GM21423 (cell line): ENCODE results near the gene EXOC4.
"Not testable (repeated sequence)": the region's sequence is repeated elsewhere in the genome, so short reads cannot be mapped to it uniquely, and the experiment has no call there.

Source experiments
- ATAC-seq: cut with Tn5 transposase; IDR thresholded peaks from one replicate; pipeline ENCODE4 v1.9.1; 2021; ENCODE audit warnings: mild to moderate bottlenecking, moderate library complexity; ENCODE audit not compliant: unreplicated experiment

The EXOC4 gene

DNA sequence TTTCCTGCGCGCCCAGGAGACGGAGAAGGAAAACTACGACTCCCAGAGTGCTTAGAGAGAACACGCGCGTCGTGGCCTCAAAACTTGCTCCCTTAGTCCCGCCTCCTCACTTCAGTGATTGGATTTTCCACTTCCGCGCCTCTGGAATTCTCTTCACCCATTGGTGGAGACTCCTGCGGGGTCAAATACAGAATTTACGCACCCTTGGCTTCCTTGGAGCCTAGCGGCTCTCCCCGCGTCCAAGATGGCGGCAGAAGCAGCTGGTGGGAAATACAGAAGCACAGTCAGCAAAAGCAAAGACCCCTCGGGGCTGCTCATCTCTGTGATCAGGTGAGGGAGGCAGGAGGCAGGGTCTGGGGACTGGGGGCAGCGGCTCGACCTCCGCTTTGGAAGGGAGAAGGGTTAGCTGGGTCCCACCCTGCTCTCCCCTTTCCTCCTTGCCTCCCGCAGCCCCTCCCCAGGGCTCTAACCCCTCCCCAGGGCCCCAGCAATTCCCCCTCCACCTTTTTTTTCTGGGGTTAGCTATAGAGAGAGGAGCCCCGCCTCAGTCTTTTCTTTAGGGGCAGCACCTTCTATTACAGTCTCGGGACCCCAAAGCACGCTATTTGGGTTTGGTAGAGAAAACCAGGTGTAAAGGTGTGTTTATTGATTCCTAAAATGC lies at the start of gene EXOC4:
Gene EXOC4 (plus strand): TSS at position 221 of the 661 bp plus-strand sequence.
- peak; percentile 98 for ATAC-seq

DNA sequence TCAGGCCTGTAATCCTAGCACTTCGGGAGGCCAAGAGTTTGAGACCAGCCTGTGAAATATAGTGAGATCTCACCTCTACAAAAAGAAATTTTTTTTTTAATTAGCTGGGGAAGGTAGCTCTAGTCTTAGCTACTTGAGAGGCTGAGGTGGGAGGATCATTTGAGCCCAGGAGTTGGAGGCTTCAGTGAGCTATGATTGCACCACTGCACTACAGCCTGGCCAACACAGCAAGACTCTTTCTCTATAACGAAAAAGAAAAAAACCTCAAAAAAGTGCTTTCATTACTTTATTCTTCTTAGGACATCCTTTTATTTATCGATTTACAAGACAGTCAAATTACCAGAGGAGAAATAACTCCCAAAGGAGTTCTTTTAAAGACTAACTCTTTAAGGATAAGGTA lies 49.4 kb upstream of the EXOC4 start:
- no peak for ATAC-seq

DNA sequence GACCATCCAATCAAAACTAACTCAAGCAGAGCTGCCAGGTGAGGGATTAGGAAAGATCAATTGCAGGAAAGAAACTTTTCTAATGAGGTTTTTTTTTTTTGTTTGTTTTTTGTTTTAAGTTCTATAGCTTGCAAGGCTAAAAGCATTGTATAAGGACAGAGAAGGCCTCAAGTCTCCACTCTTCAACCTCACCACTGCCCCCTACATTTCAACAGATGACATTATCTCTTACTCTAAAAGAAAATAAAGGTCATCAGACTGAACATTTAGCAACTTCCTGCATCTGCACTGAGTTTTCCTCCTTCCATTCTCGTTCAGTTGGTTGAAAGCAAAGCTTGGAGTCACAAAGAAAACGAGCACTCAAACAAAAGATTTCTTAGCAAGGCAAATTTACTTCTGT lies 45.2 kb upstream of the EXOC4 start:
- ATAC-seq = no peak

DNA sequence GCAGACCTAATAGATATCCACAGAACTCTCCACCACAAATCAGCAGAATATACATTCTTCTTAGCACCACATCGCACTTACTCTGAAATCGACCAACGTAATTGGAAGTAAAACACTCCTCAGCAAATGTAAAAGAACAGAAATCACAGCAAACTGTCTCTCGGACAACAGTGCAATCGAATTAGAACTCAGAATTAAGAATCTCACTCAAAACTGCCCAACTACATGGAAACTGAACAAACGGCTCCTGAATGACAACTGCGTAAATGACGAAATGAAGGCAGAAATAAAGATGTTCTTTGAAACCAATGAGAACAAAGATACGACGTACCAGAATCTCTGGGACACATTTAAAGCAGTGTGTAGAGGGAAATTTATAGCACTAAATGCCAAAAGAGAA lies 42.1 kb upstream of the EXOC4 start:
- ATAC-seq = not testable (repeated sequence)

DNA sequence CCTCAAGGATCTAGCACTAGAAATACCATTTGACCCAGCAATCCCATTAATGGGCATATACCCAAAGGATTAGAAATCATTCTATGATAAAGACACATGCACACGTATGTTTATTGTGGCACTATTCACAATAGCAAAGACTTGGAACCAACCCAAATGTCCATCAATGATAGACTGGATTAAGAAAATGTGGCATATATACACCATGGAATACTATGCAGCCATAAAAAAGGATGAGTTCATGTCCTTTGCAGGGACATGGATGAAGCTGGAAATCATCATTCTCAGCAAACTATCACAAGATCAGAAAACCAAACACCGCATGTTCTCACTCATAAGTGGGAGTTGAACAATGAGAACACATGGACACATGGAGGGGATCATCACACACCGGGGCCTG lies 39.1 kb upstream of the EXOC4 start:
- ATAC-seq = not testable (repeated sequence)

DNA sequence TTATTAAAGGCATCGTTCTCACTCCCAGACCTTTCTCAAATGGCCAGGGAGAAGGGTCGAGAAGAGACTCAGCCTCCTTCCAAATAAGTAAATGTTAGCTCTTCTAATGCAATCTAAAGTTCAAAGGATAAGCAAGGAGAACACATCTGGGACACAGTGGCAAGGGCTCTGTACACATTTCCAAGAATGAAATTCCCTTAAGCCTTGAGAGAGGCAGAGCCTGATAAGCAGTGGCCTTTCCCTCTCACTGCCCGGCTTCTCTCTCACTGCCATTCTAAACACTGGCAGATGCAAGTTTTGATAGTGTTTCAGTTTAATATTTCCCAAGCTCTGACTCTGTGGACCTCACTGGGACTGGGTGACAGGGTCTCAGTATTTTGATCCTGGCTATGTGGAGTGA lies 35.1 kb upstream of the EXOC4 start:
- ATAC-seq = no peak

DNA sequence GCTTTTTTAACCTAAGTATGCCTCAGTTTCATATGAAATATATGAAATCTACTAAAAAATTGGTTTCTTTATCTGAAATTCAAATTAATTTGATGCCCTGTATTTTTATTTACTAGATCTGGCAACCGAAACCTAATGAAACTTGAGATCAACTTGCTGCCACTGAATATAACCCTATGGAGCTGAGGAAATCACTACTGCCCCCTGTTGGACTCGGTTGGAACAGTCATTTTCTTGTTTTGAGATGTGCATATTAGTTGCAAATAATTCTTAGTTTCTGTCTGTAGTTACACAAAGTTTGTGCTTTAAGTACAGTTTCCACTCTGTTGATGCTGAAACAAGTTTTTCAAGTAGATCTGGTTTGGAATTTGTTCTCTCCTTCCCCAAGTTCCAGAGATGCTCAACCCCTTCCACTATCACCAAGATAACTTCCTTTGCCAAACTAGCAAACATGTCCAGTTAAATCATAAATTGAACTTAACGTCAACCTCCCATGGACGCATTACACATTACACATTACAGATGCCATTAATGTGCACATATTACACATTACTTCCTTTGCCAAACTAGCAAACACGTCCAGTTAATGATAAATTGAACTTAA lies 22.2 kb upstream of the EXOC4 start:
- no peak for ATAC-seq

DNA sequence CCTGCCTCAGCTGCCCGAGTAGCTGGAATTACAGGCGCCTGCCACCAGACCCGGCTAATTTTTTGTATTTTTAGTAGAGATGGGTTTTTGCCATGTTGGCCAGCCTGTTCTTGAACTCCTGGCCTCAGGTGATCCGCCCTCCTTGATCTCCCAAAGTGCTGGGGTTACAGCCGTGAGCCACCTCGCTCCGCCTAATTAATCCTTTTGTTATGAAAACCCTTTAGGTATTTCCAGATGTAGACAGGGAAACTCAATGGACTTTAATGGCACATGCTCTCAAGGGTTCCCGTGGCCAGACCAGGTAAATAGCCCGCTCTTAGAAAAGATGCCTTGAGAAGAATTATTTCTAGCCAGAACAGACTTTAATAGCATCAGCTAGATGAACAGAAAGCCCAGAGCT lies 19.7 kb upstream of the EXOC4 start:
- ATAC-seq = no peak

DNA sequence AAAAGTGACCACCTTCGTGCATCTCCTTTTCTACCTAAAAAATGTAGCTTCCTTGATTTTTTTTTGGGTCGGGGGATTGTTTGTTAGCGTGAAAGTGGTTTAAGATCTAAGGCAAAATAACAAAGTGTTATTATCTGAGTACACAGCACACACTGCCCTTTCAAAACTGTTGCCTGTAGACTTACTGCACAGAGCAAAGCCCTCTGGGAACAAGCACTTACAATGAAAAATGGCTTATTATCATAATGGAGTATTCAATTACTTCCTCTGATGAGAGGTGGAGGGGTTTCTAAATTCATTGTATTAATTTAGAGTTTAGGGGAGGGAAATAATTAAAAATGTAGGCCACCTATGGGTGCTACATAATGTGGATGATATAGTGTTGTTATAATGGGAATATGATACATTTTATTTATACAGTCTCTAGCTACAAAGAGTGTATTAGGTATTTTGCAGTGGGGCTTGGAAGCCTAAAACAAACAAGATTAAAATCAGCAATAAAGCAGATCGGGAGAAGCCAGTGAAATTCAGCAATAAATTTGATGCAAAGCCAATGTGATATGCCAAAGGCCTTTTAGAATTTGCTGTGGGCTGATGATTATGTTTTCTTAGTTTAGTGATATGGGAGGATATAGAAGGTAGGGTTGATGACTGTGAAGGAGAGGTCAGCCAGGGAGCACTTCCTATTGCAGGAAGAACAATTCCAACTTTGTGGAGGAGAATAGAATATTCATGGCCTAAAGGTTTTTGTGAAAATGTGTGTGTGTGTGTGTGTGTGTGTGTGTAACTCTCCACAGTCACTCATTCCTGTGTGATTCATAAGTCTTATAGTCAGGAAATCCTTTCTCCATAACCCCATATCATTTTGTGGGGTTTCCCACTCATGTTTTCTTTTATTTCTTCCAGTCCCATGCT lies 17.7 kb upstream of the EXOC4 start:
- no peak for ATAC-seq

DNA sequence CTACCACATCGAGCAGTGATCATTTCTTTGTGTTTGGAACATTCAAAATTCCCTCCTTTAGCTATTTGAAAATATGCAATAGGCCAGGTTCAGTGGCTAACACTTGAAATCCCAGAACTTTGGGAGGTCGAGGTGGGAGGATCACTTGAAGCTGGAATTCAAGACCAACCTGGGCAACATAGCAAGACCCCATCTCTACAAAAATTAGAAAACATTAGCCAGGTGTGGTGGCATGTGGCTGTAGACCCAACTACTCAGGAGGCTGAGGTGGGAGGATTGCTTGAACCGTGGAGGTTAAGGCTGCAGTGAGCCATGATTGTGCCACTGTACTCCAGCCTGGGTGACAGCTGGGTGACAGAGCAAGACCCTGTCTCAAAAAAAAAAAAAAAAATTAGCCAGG lies 15.3 kb upstream of the EXOC4 start:
- ATAC-seq = no peak

DNA sequence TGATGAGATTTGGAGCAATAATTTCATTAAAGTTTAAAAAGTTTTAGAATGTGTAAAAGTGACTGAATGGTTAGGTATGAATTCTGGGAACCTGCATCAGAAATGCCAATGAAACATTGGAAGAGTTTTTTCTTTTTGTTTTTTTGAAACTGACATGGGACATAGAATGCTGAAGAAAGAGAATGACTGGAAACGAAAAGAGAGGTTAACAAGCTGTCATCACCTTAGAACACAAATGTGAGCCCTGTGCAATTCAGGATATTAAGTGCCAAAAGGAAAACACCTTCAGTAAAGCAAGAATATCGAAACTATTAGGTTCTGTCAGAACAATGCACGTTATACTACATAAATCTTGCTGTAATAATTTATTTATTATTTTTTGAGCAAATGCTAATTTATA lies 12.6 kb upstream of the EXOC4 start:
- no peak for ATAC-seq

DNA sequence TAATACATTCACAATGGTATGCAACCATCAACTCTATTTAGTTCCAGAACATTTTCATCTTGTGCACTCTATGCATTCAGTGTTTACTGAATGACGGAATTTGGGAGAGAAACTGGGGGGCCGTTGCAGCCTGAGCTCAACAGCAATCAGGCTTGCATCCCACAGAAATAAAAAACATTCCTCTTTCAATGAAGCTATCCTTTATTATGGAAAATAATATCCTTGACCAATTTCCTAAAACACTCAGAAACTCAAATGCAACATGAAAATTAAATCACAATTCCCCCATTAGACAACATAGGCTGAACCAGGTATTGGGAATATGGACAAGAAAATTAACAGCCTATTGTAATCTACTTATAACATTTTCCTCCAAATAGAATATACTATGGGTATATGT lies 6.3 kb upstream of the EXOC4 start:
- no peak for ATAC-seq

DNA sequence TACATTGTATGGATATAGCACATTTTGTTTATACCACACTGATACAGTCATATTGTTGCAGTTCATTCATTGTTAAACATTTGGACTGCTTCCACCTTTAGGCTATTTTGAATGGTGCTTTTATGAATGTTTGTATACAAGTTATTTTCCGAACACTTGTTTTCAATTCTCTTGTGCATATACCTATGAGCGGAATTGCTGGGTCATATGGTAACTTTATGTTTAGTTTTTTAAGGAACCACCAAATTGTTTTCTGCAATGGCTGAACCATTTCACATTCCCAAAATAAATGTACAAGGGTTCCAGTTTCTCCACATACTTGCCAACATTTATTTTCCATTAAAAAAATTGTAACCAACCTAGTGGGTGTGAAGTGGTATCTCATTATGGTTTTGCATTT lies 4.0 kb upstream of the EXOC4 start:
- ATAC-seq = no peak

DNA sequence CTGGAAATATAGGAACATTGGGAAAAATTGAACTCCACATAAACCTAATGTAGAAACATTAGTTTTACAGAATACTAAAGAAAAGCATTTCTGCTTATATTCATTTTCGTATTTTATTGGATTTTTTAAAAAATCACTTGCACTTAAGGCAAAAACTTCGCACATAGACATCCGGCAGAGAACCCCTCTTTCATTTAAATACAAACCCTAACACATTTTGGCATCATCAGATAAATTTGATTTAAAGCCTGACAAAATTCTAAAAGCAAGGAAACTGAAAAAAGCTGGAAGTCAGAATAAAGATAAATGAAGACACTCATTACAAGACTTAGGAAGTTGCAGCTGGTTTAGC lies 396 bp upstream of the EXOC4 start:
- ATAC-seq = no peak

DNA sequence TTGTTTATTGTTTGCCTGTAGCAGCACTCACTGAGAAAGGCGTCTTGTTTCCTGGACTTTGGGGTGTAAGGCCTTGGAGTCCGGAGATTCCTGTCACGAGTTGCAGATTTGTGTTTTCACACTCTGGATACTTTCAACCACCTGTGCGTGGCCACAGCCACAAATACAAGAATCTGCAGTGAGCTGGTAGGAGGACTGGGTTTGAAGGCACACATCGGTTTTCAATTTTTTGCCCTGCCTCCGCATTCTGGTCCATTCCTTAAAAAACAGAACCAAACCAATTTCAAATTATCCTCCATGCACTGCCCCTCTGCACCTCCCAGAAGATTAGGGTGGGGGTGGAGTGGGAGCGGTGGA lies 619 bp downstream of the EXOC4 start:
- ATAC-seq = peak; percentile 9

DNA sequence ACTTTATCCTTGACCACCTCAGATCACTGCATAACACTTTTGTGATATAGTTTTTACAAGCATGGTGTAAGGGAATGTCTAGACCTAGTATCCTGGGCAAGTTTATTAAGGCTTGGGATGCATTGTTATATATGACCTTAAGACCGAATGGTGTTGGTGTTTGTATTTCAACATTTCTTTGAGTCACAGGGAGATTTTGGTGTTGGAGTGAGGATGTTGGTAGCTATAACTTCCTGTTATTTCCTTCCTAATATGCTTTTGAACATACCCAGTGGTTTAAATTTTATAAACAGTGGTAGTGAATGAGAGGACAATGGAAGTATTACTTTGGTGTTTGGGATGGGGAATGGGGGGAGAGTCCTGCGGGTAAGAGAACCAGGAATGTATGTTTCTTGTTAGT lies 2.6 kb downstream of the EXOC4 start:
- no peak for ATAC-seq

DNA sequence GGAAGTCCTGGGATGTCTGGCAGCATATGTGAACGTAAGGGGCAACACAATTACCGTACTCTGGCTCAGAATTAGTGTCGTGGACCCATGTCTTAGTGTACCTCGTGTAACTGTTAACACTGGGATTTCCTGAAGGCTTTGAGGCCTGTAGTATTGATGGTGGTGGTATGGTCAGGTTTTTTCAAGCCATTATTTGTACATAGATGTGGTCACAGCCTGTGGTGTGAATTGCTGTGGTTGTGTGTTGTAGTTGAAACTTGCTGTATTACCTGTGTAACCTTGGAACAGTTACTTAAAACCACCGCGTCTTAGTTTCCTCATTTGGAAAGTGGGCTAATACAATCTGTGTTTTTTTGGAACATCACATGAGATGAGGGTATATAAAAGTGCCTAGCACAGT lies 5.3 kb downstream of the EXOC4 start:
- no peak for ATAC-seq

DNA sequence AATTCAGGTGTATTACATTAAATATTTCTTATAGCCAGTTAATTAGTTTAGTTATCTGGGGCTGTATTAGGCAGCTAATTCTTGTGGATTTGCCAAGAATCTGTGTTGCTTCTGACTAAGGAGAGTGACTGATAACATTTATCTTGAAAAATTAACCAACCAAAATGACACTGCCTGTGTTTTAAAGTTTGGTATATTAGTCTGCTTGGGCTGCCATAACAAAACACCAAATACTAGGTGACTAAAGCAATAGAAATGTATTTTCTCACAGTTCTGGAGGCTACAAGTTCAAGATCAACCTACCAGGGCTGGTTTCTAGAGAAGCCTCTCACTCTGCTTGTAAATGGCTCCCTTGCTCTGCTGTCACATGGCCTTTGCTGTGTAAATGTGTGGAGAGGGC lies 12.9 kb downstream of the EXOC4 start:
- no peak for ATAC-seq

DNA sequence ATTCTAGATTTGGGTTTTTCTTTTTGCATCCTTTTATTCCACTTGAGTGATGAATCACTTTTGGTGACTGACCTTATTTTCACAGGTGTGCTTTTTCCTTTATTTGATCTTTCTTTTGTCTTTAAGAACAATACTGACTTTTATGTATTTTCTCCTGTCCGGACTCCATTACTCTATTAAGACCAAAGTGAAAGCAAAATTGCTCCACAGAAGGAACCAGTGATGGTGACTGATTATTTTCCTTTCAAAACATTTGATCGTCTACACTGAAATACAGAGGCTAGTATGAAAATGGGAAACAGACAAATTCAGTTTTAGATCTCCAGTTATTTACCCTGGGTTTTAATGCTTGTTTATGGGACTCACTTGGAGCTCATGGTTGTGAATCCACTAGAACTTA lies 15.5 kb downstream of the EXOC4 start:
- ATAC-seq = no peak

DNA sequence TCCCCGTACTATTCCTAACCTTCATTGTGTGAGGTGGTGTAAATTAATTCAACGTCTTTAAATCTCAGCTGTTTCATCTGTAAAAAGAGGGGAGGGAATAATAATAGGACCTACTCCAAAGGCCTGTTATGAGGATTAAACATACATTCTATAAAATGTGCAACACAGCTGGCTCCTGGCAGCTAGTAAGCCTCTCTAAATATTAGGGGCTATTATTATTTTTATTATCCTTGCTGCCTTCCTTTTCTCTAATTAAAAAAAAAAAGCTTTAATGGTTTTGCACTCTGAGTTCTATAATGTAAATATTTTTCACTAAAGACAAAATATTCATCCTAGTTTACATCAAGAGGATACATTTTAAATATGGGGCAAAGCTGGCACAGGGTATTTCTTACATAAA lies 19.5 kb downstream of the EXOC4 start:
- ATAC-seq = no peak

DNA sequence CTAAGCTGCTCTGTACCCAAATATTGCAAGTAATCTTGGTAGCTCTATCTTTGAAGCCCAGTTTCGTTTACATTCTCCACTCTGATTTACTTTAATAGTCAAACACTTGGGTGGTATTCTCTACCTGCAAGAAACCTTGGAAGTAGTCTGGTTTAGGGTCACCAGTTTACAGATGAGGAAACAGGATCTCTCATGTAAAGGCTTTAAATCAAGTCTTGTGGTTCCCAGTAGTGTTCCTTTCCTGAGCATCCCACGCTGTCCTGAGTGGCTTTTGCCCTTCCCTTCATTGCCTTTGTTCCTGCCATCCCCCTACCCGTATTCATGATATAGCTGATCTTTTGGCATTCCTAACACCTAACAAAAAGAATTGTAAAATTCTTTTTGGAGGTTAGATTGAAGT lies 20.3 kb downstream of the EXOC4 start:
- ATAC-seq = no peak

DNA sequence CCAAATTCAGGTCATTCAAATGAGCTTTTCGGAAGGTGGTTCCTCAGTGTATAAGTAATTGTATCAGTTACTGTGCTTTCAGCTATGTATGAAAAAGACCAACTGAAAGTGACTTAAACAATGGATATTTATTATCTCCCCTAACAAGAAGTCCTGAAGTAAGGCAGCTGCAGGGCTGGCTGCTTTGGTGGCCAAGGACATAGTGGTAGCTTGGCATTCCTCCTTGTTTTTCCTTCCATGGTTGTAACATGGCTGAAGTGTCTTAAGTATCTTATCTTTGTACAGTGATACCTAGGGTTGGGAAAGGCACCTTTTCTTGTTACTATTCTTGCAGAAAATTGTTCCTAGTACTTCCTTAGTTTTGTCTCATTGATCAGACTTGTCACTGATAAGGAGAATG lies 21.4 kb downstream of the EXOC4 start:
- no peak for ATAC-seq
